Parathyroid adenoma (tissue), 2 donors: Measurements from ENCODE around the gene KATNB1.

Experiments used
- H2AFZ ChIP-seq: fragments of 300-600 bp; sonication (generic); one replicate; pipeline ENCODE4 v1.7.0; 2017; ENCODE audit warnings: antibody characterized with exemption, mild to moderate bottlenecking
- H3K27ac ChIP-seq: fragments of 300-600 bp; sonication (generic); one replicate; pipeline ENCODE4 v1.7.0; 2017
- H3K27me3 ChIP-seq: fragments of 300-600 bp; sonication (generic); one replicate; pipeline ENCODE4 v1.7.0; 2017; ENCODE audit warnings: low read length; ENCODE audit not compliant: control insufficient read depth, insufficient read depth
- H3K36me3 ChIP-seq: fragments of 300-600 bp; sonication (generic); one replicate; pipeline ENCODE4 v1.7.0; 2017; ENCODE audit warnings: low read length; ENCODE audit not compliant: control insufficient read depth, insufficient read depth
- H3K4me1 ChIP-seq: fragments of 300-600 bp; sonication (generic); one replicate; pipeline ENCODE4 v1.7.0; 2017; ENCODE audit warnings: control low read depth
- H3K4me2 ChIP-seq: fragments of 300-600 bp; sonication (generic); one replicate; pipeline ENCODE4 v1.7.0; 2017; ENCODE audit warnings: low read length
- H3K4me3 ChIP-seq: fragments of 300-600 bp; sonication (generic); one replicate; pipeline ENCODE4 v1.7.0; 2017; ENCODE audit warnings: low read depth, low read length
- H3K79me2 ChIP-seq: fragments of 300-600 bp; sonication (generic); one replicate; pipeline ENCODE4 v1.7.0; 2017; ENCODE audit warnings: control low read depth
- H3K9ac ChIP-seq: fragments of 300-600 bp; sonication (generic); one replicate; pipeline ENCODE4 v1.7.0; 2017; ENCODE audit warnings: mild to moderate bottlenecking
- H3K9me3 ChIP-seq: fragments of 300-600 bp; sonication (generic); one replicate; pipeline ENCODE4 v1.7.0; 2017; ENCODE audit warnings: low read length; ENCODE audit not compliant: control insufficient read depth
- CTCF ChIP-seq: fragments of 300-600 bp; sonication (generic); IDR thresholded peaks from one replicate; pipeline ENCODE4 v1.7.0; 2017; ENCODE audit warnings: antibody characterized with exemption, mild to moderate bottlenecking
- donor health status: primary hyperparathyroidism.

KATNB1 gene

GRCh38 chr16:57757326-57757786 is 21.8 kb downstream of the KATNB1 start:
- peak; percentile 98 for TF ChIP-seq CTCF
- H3K27ac ChIP-seq = peak overlapping the region; percentile 19
- no peaks in the 10 kb centered on the region for H3K36me3 ChIP-seq

GRCh38 chr16:57757883-57758282 is 22.3 kb downstream of the KATNB1 start:
- Histone ChIP-seq H3K27me3 (no peaks in the 10 kb centered on the region), H3K4me3 (no peak overlapping the region), H2AFZ (no peak overlapping the region), H3K4me1 (no peaks in the 10 kb centered on the region), H3K9ac (no peak overlapping the region), H3K9me3 (no peaks in the 10 kb centered on the region), H3K79me2 (no peaks in the 10 kb centered on the region), H3K27ac (peak overlapping the region; percentile 19), H3K36me3 (no peaks in the 10 kb centered on the region), H3K4me2 (no peak overlapping the region)
- TF ChIP-seq CTCF = no peak

More at GRCh38 chr16:57757326-57757786, 21.8 kb downstream of the KATNB1 start:
- H3K9ac ChIP-seq = no peak overlapping the region
- no peak overlapping the region for H3K4me2 ChIP-seq
- no peak overlapping the region for H2AFZ ChIP-seq
- H3K4me1 ChIP-seq = no peaks in the 10 kb centered on the region
- H3K9me3 ChIP-seq = no peaks in the 10 kb centered on the region
- no peak overlapping the region for H3K4me3 ChIP-seq
- no peaks in the 10 kb centered on the region for H3K27me3 ChIP-seq
- no peaks in the 10 kb centered on the region for H3K79me2 ChIP-seq

GRCh38 chr16:57758331-57759117 is 23.0 kb downstream of the KATNB1 start:
- H3K36me3 ChIP-seq = no peaks in the 10 kb centered on the region
- H3K27ac ChIP-seq = no peak overlapping the region
- H3K9me3 ChIP-seq = no peaks in the 10 kb centered on the region
- H3K4me1 ChIP-seq = no peaks in the 10 kb centered on the region
- no peaks in the 10 kb centered on the region for H3K27me3 ChIP-seq
- H3K79me2 ChIP-seq = no peaks in the 10 kb centered on the region
- H3K4me3 ChIP-seq = no peak overlapping the region
- no peak overlapping the region for H3K9ac ChIP-seq
- no peak for TF ChIP-seq CTCF
- H2AFZ ChIP-seq = no peak overlapping the region
- no peak overlapping the region for H3K4me2 ChIP-seq

- no peak for TF ChIP-seq CTCF
- no peaks in the 10 kb centered on the region for H3K36me3 ChIP-seq
These were observed 23.6 kb downstream of the KATNB1 start for GRCh38 chr16:57759131-57759530.

More at GRCh38 chr16:57759131-57759530, 23.6 kb downstream of the KATNB1 start:
- no peak overlapping the region for H2AFZ ChIP-seq
- no peak overlapping the region for H3K9ac ChIP-seq
- H3K27me3 ChIP-seq = no peaks in the 10 kb centered on the region
- H3K4me3 ChIP-seq = no peak overlapping the region
- no peak overlapping the region for H3K4me2 ChIP-seq
- H3K4me1 ChIP-seq = no peaks in the 10 kb centered on the region
- no peaks in the 10 kb centered on the region for H3K79me2 ChIP-seq
- H3K27ac ChIP-seq = no peak overlapping the region
- H3K9me3 ChIP-seq = no peaks in the 10 kb centered on the region
